Testis (tissue), 2 donors: ENCODE measurements around the gene TRIB2.

ENCODE experiments used
- CTCF ChIP-seq, 3 experiments: fragments of 450-650 bp in 2 of 3; fragments of 200-600 bp in 1 of 3; sonication (generic) in 1 of 3; IDR thresholded peaks; one replicate each; pipeline ENCODE4 v1.5.1; 2016 to 2019; ENCODE audit warnings: antibody characterized with exemption in 3 of 3, mild to moderate bottlenecking in 2 of 3, moderate library complexity in 1 of 3
- POLR2A ChIP-seq: fragments of 450-650 bp; IDR thresholded peaks from one replicate; pipeline ENCODE4 v1.6.1; 2017; ENCODE audit warnings: antibody characterized with exemption, mild to moderate bottlenecking, moderate library complexity

- TF ChIP-seq CTCF (IDR thresholded peaks at IDR 0.05) (no peak), POLR2A (no peak)
These were observed 57.6 kb downstream of the TRIB2 start for GRCh38 chr2:12774395-12774727.
